Measurements from ENCODE around the gene FER1L5.

DNA sequence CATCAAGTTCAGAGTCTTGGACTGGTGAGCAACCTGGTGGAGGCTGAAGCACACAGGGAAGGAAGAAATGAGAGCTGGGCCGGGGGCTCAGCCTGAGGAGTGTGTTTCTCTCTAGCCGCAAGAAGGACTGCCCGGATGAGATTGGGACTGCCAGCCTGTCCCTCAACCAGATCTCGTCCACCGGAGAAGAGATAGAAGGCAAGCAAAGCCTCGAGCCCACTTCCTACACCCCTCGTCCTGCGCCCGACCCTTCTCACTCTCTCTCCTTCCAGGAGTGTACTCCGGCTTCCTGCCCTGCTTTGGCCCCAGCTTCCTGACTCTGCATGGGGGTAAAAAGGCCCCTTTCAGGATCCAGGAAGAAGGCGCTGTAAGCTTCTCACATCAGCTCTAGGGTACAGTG is 26.2 kb downstream of the FER1L5 start:
- TF ChIP-seq, protein P1, sequence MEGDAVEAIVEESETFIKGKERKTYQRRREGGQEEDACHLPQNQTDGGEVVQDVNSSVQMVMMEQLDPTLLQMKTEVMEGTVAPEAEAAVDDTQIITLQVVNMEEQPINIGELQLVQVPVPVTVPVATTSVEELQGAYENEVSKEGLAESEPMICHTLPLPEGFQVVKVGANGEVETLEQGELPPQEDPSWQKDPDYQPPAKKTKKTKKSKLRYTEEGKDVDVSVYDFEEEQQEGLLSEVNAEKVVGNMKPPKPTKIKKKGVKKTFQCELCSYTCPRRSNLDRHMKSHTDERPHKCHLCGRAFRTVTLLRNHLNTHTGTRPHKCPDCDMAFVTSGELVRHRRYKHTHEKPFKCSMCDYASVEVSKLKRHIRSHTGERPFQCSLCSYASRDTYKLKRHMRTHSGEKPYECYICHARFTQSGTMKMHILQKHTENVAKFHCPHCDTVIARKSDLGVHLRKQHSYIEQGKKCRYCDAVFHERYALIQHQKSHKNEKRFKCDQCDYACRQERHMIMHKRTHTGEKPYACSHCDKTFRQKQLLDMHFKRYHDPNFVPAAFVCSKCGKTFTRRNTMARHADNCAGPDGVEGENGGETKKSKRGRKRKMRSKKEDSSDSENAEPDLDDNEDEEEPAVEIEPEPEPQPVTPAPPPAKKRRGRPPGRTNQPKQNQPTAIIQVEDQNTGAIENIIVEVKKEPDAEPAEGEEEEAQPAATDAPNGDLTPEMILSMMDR (conservative IDR thresholded peaks at IDR 0.05; ENCODE audit: low read length): no peak
- no peak for TF ChIP-seq EZH2phosphoT487 (IDR thresholded peaks at IDR 0.05; ENCODE audit: borderline replicate concordance)

Data from Loucy (cell line).